Loucy (cell line): ENCODE results near the gene PSMB1.
"Not testable (repeated sequence)": the region's sequence is repeated elsewhere in the genome, so short reads cannot be mapped to it uniquely, and the experiment has no call there.

ENCODE experiments used
- CTCF ChIP-seq: fragments of 200-600 bp; sonication (generic); conservative IDR thresholded peaks from 2 replicates; pipeline ENCODE4 v1.5.1; 2014; ENCODE audit warnings: mild to moderate bottlenecking, antibody characterized with exemption, low read length
- EZH2phosphoT487 ChIP-seq: fragments of 200-600 bp; IDR thresholded peaks from 2 replicates; pipeline ENCODE4 v1.6.1; 2018; ENCODE audit warnings: antibody characterized with exemption, mild to moderate bottlenecking, moderate library complexity, borderline replicate concordance

- not testable (repeated sequence) for TF ChIP-seq CTCF, EZH2phosphoT487
Observed at GRCh38 chr6:170508275-170508674, 44.8 kb downstream of the PSMB1 start.
